HG03558 (cell line): ENCODE data around the gene NBL1.

Source experiments
- ATAC-seq: cut with Tn5 transposase; IDR thresholded peaks from one replicate; pipeline ENCODE4 v1.9.1; 2021; ENCODE audit warnings: moderate number of reproducible peaks; ENCODE audit not compliant: unreplicated experiment; ENCODE audit errors: extremely low read depth

Gene NBL1

GRCh38 chr1:19643602-19644394 lies at the start of gene NBL1:
TSS of gene NBL1 (plus strand) at chr1:19644311. CDS start at chr1:19655031, 10,720 bp downstream.
- no peak for ATAC-seq

- ATAC-seq: no peak
These were observed 47.9 kb upstream of the NBL1 start for GRCh38 chr1:19596065-19596713.

GRCh38 chr1:19596714-19597495 lies 47.2 kb upstream of the NBL1 start:
- ATAC-seq: peak; percentile 82

- ATAC-seq: no peak
These were observed 46.4 kb upstream of the NBL1 start for GRCh38 chr1:19597496-19598309.

GRCh38 chr1:19599810-19600209 lies 44.3 kb upstream of the NBL1 start:
- no peak for ATAC-seq

- ATAC-seq: no peak
These were observed 41.6 kb upstream of the NBL1 start for GRCh38 chr1:19602486-19602885.

- ATAC-seq: no peak
These were observed 38.1 kb upstream of the NBL1 start for GRCh38 chr1:19605967-19606366.

GRCh38 chr1:19606817-19607642 lies 37.1 kb upstream of the NBL1 start:
- ATAC-seq: no peak

GRCh38 chr1:19608232-19608631 lies 35.9 kb upstream of the NBL1 start:
- ATAC-seq: no peak

GRCh38 chr1:19610282-19610981 lies 33.7 kb upstream of the NBL1 start:
- ATAC-seq: no peak

- no peak for ATAC-seq
These were observed 31.6 kb upstream of the NBL1 start for GRCh38 chr1:19612530-19612929.

- no peak for ATAC-seq
These were observed 30.9 kb upstream of the NBL1 start for GRCh38 chr1:19613171-19613703.

GRCh38 chr1:19615438-19615837 lies 28.7 kb upstream of the NBL1 start:
- no peak for ATAC-seq

- no peak for ATAC-seq
These were observed 27.6 kb upstream of the NBL1 start for GRCh38 chr1:19616489-19616888.

- no peak for ATAC-seq
These were observed 26.7 kb upstream of the NBL1 start for GRCh38 chr1:19617376-19617775.

GRCh38 chr1:19618428-19618827 lies 25.7 kb upstream of the NBL1 start:
- no peak for ATAC-seq

GRCh38 chr1:19619697-19620384 lies 24.3 kb upstream of the NBL1 start:
- no peak for ATAC-seq

GRCh38 chr1:19620786-19621185 lies 23.3 kb upstream of the NBL1 start:
- no peak for ATAC-seq
